Activated CD8-positive, alpha-beta memory T cell treated with anti-CD3 and anti-CD28 coated beads, Interleukin-2, amount 50 U/mL, for 24 hours (primary cell): ENCODE results near the gene CCDC71.

Experiments used
- DNase-seq: peaks from one replicate; pipeline ENCODE4 v3.0.0-alpha.2; 2020; ENCODE audit errors: extremely low read depth

Gene CCDC71

GRCh38 chr3:49165771-49166751, at the start of gene CCDC71:
TSS of gene CCDC71 (minus strand) at chr3:49166331. CDS start at chr3:49164208, 2,123 bp downstream.
- DNase-seq = peak; percentile 36

DNA sequence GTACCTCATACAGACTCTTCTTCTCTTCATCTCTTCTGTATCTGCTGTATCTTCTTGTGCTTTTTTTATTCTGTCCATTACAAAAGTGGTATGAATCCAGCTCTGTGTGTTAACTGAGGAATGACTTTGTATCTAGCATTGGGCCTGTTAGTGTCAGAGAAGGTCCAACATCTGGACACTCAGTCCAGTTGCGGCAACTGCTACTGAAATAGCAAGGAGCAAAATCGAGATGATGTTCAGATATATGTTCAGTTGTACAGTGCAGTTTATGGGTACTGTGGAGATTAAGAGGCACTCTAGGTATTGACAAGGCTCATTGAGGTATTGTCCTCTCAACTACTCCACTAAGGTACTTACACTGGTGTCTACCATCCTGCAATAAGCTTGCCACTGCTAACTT, 47.9 kb upstream of the CCDC71 start:
- no peak for DNase-seq

DNA sequence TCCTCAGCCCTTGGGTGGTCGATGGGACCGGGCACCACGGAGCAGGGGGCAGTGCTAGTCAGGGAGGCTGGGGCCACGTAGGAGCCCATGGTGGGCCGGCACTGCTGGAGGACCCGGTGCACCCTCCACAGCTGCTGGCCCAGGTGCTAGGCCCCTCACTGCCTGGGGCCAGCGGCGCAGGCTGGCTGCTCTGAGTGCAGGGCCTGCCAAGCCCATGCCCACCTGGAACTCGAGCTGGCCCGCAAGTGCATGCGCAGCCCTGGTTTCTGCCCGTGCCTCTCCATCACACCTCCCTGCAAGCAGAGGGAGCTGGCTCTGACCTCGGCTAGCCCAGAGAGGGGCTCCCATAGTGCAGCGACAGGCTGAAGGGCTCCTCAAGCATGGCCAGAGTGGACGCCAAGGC, 47.4 kb upstream of the CCDC71 start:
- DNase-seq = no peak

DNA sequence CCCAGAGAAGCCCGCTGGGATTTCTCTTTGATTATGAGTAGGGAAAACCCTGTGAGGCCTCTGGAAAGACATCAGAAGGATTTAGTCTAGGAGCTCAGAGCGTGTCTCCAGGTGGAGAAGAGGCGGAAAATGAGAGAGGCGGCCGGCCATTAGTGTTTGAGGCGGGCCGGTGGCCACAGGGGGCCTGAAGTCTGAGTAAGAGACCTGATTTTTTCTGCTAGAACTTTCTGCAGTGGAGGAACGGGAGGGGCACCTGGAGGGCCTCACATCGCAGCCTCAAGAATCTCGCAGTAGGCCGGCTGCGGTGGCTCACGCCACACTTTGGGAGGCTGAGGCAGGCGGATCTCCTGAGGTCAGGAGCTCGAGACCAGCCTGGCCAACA, 33.8 kb upstream of the CCDC71 start:
- DNase-seq = no peak

GRCh38 chr3:49199239-49199899, 33.2 kb upstream of the CCDC71 start:
- no peak for DNase-seq

GRCh38 chr3:49198611-49199230, 32.6 kb upstream of the CCDC71 start:
- DNase-seq = no peak

DNA sequence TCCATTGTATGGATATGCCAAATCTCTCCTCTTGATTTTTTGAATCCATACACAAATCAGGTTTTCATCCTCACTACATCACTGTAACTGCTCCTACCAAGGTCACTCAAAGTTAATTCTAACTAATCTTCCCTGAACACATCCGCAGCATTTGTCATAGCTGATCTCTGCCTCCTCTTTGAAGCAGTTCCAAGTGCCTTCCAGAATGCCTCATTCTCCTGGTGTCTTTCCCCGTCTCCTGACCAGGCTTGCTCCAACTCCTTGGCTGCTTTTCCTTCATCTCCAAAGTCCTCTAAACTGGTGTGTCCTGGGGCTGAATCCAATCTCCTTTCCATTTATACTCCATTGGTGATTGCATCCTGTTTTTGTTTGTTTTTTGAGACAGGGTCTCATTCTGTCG, 32.0 kb upstream of the CCDC71 start:
- DNase-seq = no peak

GRCh38 chr3:49191741-49192140, 25.6 kb upstream of the CCDC71 start:
- no peak for DNase-seq

- DNase-seq = no peak
Measured at GRCh38 chr3:49183873-49184272, 17.7 kb upstream of the CCDC71 start.

DNA sequence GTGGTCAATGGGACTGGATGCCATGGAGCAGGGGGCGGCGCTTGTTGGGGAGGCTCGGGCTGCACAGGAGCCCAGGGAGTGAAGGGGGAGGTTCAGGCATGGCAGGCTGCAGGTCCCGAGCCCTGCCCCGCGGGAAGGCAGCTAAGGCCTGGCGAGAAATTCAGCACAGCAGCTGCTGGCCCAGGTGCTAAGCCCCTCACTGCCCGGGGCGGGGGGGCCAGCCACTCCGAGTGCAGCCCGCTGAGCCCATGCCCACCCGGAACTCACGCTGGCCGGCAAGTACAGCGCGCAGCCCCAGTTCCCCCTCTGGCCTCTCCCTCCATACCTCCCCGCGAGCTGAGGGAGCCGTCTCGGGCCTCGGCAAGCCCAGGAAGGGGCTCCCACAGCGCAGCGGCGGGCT, 16.6 kb upstream of the CCDC71 start:
- no peak for DNase-seq

DNA sequence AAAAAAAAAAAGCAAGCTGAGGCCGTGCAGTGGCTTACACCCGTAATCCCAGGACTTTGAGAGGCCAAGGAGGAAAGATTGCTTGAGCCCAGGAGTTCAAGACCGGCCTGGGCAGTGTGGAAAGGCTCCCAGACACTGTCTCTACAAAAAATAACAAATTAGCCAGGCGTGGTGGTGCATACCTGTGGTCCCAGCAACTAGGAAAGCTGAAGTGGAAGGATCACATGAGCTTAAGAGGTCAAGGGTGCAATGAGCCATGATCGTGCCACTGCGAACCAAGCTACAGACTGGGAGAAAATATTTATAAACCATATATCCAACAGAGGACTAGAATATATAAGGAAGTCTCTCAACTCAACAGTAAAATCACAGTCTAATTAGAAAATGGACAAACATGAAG, 15.2 kb upstream of the CCDC71 start:
- no peak for DNase-seq

GRCh38 chr3:49180116-49180515, 14.0 kb upstream of the CCDC71 start:
- no peak for DNase-seq

DNA sequence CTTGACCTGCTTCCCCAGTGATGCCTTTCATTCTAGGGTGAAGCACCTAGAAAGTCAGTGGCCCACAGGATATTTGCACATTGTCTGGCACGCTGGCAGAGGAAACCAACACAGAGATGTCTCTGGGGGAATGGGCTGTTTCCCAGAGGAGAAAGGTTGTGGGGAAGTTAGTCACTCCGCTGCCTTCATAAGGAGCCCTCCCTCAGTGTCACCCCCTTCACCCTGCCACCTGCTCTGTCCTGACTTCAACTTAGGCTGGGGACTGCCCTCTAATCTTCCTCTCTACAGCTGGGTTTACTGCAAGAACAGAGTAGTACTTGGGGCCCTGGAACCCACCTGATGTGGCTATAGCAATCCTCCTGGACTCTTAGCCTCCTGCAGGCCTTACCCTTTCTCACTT, 10.9 kb upstream of the CCDC71 start:
- no peak for DNase-seq

DNA sequence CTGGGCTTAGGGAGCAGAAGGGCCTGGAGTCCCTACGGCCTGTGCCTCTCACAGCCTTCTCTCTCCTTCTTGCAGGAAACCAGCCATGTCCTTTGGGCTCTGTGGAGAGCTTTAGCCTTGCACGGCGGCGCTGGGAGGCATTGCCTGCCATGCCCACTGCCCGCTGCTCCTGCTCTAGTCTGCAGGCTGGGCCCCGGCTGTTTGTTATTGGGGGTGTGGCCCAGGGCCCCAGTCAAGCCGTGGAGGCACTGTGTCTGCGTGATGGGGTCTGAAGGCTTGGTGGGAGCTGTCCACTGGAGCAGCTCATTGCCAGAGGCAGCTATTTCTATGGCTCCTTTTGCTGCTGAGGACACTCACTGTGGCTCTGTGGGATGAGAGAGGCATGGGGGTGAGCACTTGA, 9.4 kb upstream of the CCDC71 start:
- DNase-seq = no peak

GRCh38 chr3:49174397-49174985, 8.4 kb upstream of the CCDC71 start:
- no peak for DNase-seq

DNA sequence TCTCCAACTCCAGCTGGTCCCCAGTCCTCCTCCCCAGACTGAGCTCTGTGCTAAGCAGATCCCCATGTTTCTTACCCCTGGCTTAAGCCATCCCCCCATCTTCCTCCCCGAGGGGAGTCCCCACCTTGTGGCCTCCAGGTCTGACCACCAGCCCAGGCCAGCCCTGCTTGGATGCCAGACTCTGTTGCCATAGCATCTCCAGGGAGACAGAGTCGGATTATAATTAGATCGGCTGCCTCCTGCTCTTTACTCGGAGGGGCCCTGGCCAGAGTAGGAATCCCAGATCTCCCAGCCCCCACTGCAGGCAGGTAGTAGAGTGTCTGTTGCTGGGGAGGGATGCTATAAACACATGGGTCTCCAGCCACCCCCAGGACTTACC, 7.7 kb upstream of the CCDC71 start:
- no peak for DNase-seq

DNA sequence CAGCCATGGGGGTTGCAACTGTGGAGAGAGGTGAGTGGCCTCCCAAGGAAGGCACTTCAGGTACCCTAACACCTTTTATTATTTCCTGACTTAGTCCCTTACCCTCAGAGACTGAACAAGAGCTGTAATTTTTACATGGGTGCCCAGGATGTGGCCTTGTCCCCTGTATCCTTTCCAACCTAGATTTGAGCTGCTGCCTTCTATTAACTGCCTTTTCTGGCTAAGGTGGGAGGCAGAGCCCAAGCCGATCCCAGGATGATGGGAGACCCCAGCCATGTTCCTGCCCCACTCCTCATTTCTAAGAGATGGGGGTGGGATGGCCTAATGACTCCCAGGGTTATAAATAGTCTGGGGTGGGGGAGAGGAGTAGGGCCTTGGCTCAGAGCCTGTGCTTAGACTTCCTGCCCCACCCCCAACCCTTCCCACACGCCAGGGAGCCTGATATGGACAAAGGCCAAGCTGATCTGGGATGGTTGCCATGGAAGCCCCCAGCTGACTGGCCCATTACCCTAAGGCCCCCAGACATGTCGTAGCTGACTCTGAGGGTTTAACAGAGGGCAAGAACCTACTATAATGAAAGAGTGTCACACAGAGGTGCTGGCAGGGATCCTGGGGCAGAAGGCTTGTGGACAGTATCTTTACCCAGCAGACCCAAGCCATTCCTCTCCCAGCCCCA, 7.1 kb upstream of the CCDC71 start:
- no peak for DNase-seq

DNA sequence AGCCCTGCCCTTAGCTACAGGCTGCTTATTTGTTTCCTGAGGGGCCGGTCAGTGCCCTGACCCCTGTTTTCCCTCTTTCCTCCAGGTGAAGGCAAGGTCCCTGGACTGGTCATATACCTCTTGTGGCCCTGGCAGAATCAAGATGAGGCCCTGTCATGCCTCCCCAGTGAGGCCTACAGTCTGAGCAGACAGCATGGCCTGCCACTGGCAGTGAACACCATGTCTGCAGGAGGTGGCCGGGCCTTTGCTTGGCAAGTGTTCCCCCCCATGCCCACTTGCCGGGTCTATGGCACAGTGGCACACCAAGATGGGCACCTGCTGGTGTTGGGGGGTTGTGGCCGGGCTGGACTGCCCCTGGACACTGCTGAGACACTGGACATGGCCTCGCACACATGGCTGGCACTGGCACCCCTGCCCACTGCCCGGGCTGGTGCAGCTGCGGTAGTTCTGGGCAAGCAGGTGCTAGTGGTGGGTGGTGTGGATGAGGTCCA, 6.5 kb upstream of the CCDC71 start:
- DNase-seq = no peak

- DNase-seq = no peak
Measured at GRCh38 chr3:49171775-49172500, 5.8 kb upstream of the CCDC71 start.

GRCh38 chr3:49171119-49171774, 5.1 kb upstream of the CCDC71 start, which contains the start of gene KLHDC8B:
TSS of gene KLHDC8B (plus strand) at chr3:49171598. CDS start at chr3:49172770, 1,172 bp downstream.
- DNase-seq = peak; percentile 56
